H1 (cell line): Measurements from ENCODE around the gene GPD1. TPM values are rescaled to one million over a fixed set of nuclear protein-coding genes. Genes with fewer than 3 reads are reported as not detected.

Experiments
- CTCF ChIP-seq, 3 experiments: IDR thresholded peaks; 1 replicate in 2 of 3; 2 replicates in 1 of 3; pipeline versions ENCODE4 v1.5.1 to v1.6.1; 2011; ENCODE audit warnings: low read length in 3 of 3, mild to moderate bottlenecking in 3 of 3, inconsistent platforms in 2 of 3, low read depth in 1 of 3, moderate library complexity in 1 of 3; ENCODE audit not compliant: insufficient read depth in 1 of 3; ENCODE audit errors: control extremely low read depth in 1 of 3
- JUN ChIP-seq: IDR thresholded peaks from 2 replicates; pipeline ENCODE4 v1.6.1; 2011; ENCODE audit warnings: low read depth, mild to moderate bottlenecking, improper control_type of control experiment, low read length
- RBBP5 ChIP-seq: IDR thresholded peaks from 2 replicates; pipeline ENCODE4 v1.7.1; 2012; ENCODE audit warnings: low read depth, mild to moderate bottlenecking, inconsistent platforms, low read length, moderate library complexity, borderline replicate concordance
- polyA plus RNA-seq, 7 experiments: library from polyadenylated mRNA; depleted of rRNA in 3 of 7; stranded (reverse) in 5 of 7; unstranded in 2 of 7; fragments of >200 nt in 5 of 7; fragments of 200-250 nt in 2 of 7; gene quantifications; 1 replicate in 5 of 7; 2 replicates in 1 of 7; 4 replicates in 1 of 7; pipeline versions ENCODE4 v1.2.1 to v1.2.3, GENCODE V29; 2011 to 2013; ENCODE audit warnings: missing spikeins in 2 of 7, mixed read lengths in 2 of 7
- total RNA-seq: library from RNA; stranded (reverse); fragmentation: NEBNext Ultra II Directional; extraction: Animal tissue kit (Norgen Biotek cat#: 25700); gene quantifications from 2 replicates; pipeline ENCODE4 v1.2.1, GENCODE V29; 2021

GPD1 gene
- total and polyA plus RNA-seq, 2 of the 8 experiments (the other 6 are each of a cell fraction or from before 2014, with no cell fraction given) = 0.45 to 0.74 TPM

- no peak for TF ChIP-seq RBBP5
- no peak for TF ChIP-seq CTCF (IDR thresholded peaks at IDR 0.05; ENCODE audit: control extremely low read depth in 1 of 3, insufficient read depth in 1 of 3, low read depth in 1 of 3, low read length in 3 of 3)
- no peak for TF ChIP-seq JUN
Observed at GRCh38 chr12:50112456-50113218, 8.8 kb downstream of the GPD1 start (continued).
